GM23338 (cell line): ENCODE data around the gene DOK1.

Experiments
- CREB1 ChIP-seq: fragments of 250-450 bp; sonication (Bioruptor Pico); IDR thresholded peaks from 2 replicates; pipeline ENCODE4 v1.5.0; 2020; ENCODE audit warnings: low read depth, mild to moderate bottlenecking, moderate library complexity
- EZH2 ChIP-seq: fragments of 200-600 bp; sonication (generic); IDR thresholded peaks from one replicate; pipeline ENCODE4 v1.8.0; 2017; ENCODE audit warnings: antibody characterized with exemption, mild to moderate bottlenecking, low read depth; ENCODE audit not compliant: unreplicated experiment
- EZH2phosphoT487 ChIP-seq: fragments of 200-600 bp; sonication (generic); IDR thresholded peaks from one replicate; pipeline ENCODE4 v1.8.1; 2018; ENCODE audit warnings: antibody characterized with exemption; ENCODE audit not compliant: unreplicated experiment
- JUNB ChIP-seq: IDR thresholded peaks from one replicate; pipeline ENCODE4 v1.6.1; 2016; ENCODE audit warnings: antibody characterized with exemption; ENCODE audit not compliant: unreplicated experiment
- POLR2AphosphoS5 ChIP-seq: IDR thresholded peaks from 2 replicates; pipeline ENCODE4 v1.6.1; 2016; ENCODE audit warnings: antibody characterized with exemption, low read depth
- STAT1 ChIP-seq: IDR thresholded peaks from one replicate; pipeline ENCODE4 v1.6.1; 2016; ENCODE audit warnings: antibody characterized with exemption; ENCODE audit not compliant: unreplicated experiment
- ZNF114 ChIP-seq: fragments of 250-450 bp; sonication (Bioruptor Pico); IDR thresholded peaks from 2 replicates; pipeline ENCODE4 v1.5.0; 2020; ENCODE audit warnings: mild to moderate bottlenecking, moderate library complexity
- TF ChIP-seq, protein P1 (sequence below), 2 experiments: fragments of 200-600 bp in 1 of 2; sonication (generic) in 1 of 2; conservative IDR thresholded peaks; 2 replicates each; pipeline versions ENCODE4 v1.5.1 to v1.6.1; 2016 to 2017; ENCODE audit warnings: antibody characterized with exemption in 2 of 2, low read depth in 2 of 2, mild to moderate bottlenecking in 2 of 2, moderate library complexity in 1 of 2
- TF ChIP-seq, protein P2 (sequence below): IDR thresholded peaks from one replicate; pipeline ENCODE4 v1.6.1; 2018; ENCODE audit warnings: antibody characterized with exemption; ENCODE audit not compliant: unreplicated experiment

DNA sequence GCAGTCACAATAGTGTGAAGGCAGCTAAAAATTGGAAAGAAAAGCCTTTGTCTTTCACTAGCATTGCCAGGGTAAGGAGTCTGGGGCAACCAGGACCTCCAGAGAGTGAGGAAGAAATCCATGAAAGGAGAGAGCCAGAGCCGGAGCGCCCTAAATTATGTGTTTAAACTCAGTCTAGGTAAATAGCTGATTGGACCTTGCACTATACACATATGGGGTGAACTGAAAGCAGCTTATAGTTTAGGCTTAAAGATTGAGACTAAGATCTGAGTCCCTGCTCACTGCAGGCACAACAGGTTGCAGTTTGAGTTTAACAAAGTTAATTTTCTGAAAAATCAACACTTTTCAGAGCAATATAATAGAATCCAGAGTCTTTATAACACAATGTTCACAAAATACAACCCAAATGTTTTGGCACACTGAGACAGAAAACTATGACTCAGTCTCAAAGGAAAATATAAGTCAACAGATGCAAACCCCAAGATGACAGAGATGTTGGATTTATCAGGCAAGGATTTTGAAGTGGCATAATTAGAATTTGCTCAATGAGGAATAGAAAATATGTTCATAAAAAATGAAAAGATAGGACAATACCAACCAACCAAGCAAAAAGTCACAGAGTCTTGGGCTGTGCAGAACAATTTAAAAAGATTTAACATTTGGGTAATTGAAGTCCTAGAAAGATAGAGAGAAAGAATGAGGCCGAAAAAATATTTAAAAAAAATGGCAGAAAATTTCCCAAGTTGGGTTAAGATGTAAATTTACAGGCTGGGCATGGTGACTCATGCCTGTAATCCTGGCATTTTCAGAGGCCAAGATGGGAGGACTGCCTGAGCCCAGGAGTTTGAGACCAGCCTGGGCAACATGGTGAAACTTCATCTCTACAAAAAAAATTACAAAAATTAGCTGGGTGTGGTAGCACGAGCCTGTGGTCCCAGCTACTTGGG, 39.6 kb downstream of the DOK1 start:
- TF ChIP-seq, protein P1, sequence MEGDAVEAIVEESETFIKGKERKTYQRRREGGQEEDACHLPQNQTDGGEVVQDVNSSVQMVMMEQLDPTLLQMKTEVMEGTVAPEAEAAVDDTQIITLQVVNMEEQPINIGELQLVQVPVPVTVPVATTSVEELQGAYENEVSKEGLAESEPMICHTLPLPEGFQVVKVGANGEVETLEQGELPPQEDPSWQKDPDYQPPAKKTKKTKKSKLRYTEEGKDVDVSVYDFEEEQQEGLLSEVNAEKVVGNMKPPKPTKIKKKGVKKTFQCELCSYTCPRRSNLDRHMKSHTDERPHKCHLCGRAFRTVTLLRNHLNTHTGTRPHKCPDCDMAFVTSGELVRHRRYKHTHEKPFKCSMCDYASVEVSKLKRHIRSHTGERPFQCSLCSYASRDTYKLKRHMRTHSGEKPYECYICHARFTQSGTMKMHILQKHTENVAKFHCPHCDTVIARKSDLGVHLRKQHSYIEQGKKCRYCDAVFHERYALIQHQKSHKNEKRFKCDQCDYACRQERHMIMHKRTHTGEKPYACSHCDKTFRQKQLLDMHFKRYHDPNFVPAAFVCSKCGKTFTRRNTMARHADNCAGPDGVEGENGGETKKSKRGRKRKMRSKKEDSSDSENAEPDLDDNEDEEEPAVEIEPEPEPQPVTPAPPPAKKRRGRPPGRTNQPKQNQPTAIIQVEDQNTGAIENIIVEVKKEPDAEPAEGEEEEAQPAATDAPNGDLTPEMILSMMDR (conservative IDR thresholded peaks at IDR 0.05; ENCODE audit: low read depth in 2 of 2): no peak
- TF ChIP-seq EZH2 (no peak), CREB1 (no peak), EZH2phosphoT487 (no peak), POLR2AphosphoS5 (no peak), JUNB (no peak), ZNF114 (CRISPR knock-in tag) (no peak), STAT1 (no peak)
- TF ChIP-seq, protein P2, sequence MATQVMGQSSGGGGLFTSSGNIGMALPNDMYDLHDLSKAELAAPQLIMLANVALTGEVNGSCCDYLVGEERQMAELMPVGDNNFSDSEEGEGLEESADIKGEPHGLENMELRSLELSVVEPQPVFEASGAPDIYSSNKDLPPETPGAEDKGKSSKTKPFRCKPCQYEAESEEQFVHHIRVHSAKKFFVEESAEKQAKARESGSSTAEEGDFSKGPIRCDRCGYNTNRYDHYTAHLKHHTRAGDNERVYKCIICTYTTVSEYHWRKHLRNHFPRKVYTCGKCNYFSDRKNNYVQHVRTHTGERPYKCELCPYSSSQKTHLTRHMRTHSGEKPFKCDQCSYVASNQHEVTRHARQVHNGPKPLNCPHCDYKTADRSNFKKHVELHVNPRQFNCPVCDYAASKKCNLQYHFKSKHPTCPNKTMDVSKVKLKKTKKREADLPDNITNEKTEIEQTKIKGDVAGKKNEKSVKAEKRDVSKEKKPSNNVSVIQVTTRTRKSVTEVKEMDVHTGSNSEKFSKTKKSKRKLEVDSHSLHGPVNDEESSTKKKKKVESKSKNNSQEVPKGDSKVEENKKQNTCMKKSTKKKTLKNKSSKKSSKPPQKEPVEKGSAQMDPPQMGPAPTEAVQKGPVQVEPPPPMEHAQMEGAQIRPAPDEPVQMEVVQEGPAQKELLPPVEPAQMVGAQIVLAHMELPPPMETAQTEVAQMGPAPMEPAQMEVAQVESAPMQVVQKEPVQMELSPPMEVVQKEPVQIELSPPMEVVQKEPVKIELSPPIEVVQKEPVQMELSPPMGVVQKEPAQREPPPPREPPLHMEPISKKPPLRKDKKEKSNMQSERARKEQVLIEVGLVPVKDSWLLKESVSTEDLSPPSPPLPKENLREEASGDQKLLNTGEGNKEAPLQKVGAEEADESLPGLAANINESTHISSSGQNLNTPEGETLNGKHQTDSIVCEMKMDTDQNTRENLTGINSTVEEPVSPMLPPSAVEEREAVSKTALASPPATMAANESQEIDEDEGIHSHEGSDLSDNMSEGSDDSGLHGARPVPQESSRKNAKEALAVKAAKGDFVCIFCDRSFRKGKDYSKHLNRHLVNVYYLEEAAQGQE: no peak
